Muscle of leg (tissue), 11 donors: Measurements from ENCODE around the gene COA5. TPM values are rescaled to one million over a fixed set of nuclear protein-coding genes. Genes with fewer than 3 reads are reported as not detected.

Experiments used
- DNase-seq: peaks from one replicate; pipeline ENCODE4 v3.0.0; 2013
- H3K27ac ChIP-seq: one replicate; pipeline ENCODE4 v1.5.1; 2013; ENCODE audit warnings: mild to moderate bottlenecking, low read length, control low read depth
- H3K27me3 ChIP-seq: one replicate; pipeline ENCODE4 v1.6.1; 2013; ENCODE audit warnings: low read length; ENCODE audit not compliant: control insufficient read depth, insufficient read depth
- H3K36me3 ChIP-seq: one replicate; pipeline ENCODE4 v1.6.1; 2013; ENCODE audit warnings: low read length; ENCODE audit not compliant: control insufficient read depth, insufficient read depth
- H3K4me1 ChIP-seq: one replicate; pipeline ENCODE4 v1.6.1; 2013; ENCODE audit warnings: low read length; ENCODE audit not compliant: control insufficient read depth, insufficient read depth
- H3K4me3 ChIP-seq: one replicate; pipeline ENCODE4 v1.5.1; 2013; ENCODE audit warnings: low read length, control low read depth
- H3K9me3 ChIP-seq: replicated peaks from 2 replicates; pipeline ENCODE4 v1.6.1; 2013; ENCODE audit warnings: low read depth, low read length; ENCODE audit not compliant: control insufficient read depth
- WGBS: methylation state at CpG from one replicate; pipeline ENCODE4 v1.1.5; 2013; ENCODE audit warnings: missing lambda C conversion rate; ENCODE audit not compliant: insufficient coverage; 5-methylcytosine and 5-hydroxymethylcytosine counted together
- polyA plus RNA-seq, 8 donors: library from polyadenylated mRNA; unstranded; fragments of 120-200 nt; gene quantifications; one replicate each; pipeline versions ENCODE4 v1.2.1 to v1.2.3, GENCODE V29; 2013; ENCODE audit warnings: inconsistent platforms in 1 of 8, low replicate concordance in 1 of 8; ENCODE audit not compliant: insufficient read length in 8 of 8, insufficient read depth in 1 of 8
- total RNA-seq: library from RNA; stranded (reverse); fragments of 120-200 nt; gene quantifications from one replicate; pipeline ENCODE4 v1.2.4, GENCODE V29; 2013

The COA5 gene
- total and polyA plus RNA-seq, 9 donors, result 38.0 to 47.0 (median 42.9) TPM

DNA sequence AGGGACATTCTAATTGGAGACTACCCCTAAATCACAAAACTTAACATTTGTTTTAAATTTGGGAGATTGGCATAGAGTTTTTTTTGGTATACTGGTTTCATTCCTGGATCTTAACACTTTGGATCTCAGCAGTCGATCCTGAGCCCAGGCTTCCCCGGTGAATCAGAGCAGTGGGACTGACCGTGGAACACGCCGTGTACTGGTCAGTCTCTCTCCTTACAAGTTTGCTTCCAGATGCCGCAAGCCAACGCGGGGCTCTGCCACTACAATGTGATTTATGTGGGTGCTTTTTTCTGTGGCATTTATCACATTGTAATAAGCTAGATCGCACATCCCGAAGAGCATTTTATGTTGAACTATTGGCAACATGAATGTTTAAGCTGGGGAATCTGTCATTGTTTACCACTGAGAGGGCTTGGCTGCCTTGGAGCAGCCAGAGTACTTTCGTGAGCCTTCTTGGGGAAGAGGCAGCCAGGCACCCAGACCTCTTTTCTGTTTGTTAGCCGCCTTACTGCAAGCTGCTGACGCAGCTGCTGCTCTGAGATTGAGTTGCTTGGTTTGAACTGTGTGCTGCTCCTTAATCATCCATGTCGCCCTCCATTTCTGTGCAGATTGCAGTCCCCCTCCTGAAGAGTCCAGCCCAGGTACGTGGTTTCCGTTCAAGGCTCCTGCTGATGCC lies 49.3 kb downstream of the COA5 start:
- Histone ChIP-seq H3K27ac (no peak overlapping the region), H3K9me3 (no peaks in the 10 kb centered on the region), H3K4me1 (peaks cover 6% of the 10 kb centered on the region), H3K27me3 (no peaks in the 10 kb centered on the region), H3K4me3 (no peak overlapping the region), H3K36me3 (peaks cover 46% of the 10 kb centered on the region)
- DNase-seq, result no peak
- WGBS, result 69% methylated on average over 7 of the region's 16 CpGs

DNA sequence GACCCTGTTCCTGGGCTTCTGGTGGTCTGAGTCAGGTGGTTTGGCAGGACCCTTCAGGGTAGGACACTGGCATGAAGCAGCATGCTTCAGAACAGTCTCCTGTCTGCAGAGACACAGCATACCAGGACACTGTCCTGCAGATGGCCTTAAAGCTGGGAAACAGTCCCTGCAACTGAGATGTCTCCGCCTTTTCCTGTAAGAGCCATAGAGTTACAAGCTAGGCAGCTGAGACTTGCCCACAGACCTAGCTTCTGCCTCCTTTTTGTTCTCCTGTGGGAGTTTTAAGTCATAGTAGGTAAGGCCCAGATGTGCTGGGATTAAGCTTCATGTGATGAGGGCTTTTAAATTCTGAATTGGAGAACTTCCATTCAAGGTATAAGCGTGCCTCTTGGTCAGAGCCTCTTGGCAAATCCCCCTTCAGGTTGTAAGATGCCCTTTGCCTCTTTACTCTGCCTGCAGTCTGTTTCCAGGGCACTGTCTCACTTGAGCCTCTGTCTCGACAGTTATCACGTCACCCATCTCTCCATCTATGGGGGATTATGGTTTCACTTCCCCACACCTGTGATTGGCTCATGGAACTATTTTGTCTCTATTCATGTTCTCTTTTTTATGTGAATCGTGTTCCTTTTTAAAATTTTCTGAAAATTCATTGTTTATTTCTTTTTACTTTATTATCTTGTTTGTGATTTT lies 51.8 kb downstream of the COA5 start:
- Histone ChIP-seq H3K9me3 (no peaks in the 10 kb centered on the region), H3K4me3 (no peak overlapping the region), H3K27ac (no peak overlapping the region), H3K4me1 (no peaks in the 10 kb centered on the region), H3K36me3 (peaks cover 47% of the 10 kb centered on the region), H3K27me3 (no peaks in the 10 kb centered on the region)
- peak; percentile 12 for DNase-seq
- WGBS, result 100% methylated on average over 2 of the region's 5 CpGs

DNA sequence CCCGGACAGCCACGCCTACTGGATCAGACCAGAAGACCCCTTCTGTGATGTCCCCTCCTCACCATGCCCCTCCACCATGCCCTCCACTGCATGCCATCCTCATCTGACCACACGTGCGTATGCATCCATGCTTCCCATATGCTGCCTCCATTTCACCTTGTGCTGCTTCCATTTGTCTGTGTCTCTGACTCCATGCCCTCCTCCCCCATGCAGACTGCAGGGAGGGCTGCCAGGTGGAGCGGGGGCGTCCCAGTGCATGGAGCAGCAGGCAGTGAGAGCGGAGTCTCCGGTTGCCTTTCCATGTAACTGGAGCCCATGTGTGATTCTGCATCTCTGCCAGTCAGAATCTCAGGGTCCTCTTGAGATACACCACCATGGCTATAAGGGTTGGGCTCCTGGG lies 52.6 kb downstream of the COA5 start:
- Histone ChIP-seq H3K4me1 (no peaks in the 10 kb centered on the region), H3K4me3 (no peak overlapping the region), H3K27me3 (no peaks in the 10 kb centered on the region), H3K27ac (no peak overlapping the region), H3K9me3 (no peaks in the 10 kb centered on the region), H3K36me3 (peaks cover 52% of the 10 kb centered on the region)
- WGBS, result 90% methylated on average over 8 of the region's 8 CpGs
- DNase-seq, result no peak

DNA sequence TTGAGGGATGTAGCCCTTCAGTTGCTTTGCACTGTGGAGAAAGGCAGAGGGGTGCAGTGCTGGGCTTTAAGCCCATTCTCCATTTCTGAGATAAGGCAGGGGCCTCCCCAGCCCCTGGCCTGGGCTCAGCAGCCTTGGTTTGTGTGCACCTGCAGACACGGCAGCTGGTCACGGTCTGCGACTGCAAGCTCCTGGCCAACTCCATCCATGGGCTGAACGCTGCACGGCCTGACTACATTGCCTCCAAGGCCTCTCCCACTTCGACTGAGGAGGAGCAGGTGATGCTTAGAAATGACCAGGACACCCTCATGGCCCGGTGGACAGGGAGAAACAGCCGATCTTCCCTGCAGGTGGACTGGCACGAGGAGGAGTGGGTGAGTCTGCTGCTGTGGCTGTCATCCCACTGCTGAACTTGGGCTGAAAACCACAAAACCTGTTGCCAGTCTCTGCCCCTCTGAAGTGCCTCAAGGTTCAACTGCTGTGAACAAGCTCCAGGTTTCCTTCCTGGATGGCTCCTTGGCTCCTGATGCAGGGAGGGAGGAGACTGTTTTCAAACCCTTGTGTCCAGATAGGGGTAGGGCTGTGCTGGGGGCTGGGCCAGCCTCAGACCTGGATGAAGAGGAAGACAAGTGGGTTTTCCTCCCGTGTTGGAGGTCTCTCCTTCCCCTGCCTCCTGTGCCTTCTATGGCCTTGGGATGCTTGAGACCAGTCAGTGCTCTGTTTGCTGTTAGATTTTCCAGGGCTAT lies 54.0 kb downstream of the COA5 start:
- H3K4me1 ChIP-seq, result no peaks in the 10 kb centered on the region
- 91% methylated on average over 10 of the region's 10 CpGs for WGBS

DNA sequence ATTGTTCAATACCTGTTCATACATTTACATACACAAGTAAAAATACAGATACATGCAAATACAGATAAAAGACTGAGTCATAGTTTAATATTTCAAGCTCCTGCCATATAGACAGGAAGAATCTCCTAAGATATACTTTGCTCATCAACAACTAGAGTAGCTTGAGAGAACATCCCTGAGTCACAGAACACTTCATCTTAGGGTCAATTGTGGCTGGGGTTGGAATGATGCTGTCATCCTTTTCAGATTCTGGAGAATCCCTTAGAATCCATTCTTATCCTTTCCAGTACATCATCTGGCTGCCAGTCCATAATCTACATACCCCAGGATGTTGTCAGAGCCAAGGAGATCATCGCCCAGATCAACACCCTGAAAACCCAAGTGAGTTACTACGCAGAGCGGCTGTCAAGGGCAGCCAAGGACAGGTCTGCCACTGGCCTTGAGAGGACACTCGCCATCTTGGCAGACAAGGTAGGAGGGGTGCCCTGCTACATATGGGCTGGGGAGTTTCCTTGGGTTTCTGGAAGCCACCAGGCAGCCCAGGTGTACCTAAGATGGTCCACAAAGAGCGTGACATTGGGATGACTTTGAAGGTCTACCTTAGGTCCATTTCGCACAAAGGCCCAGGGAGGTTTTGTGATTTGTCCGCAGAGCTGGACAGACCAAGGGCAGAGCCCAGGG lies 55.7 kb downstream of the COA5 start:
- DNase-seq, result no peak

More for the DNA sequence above, 54.0 kb downstream of the COA5 start:
- H3K4me3 ChIP-seq, result no peak overlapping the region
- H3K36me3 ChIP-seq, result peaks cover 53% of the 10 kb centered on the region
- H3K27ac ChIP-seq, result no peak overlapping the region
- no peaks in the 10 kb centered on the region for H3K27me3 ChIP-seq
- no peaks in the 10 kb centered on the region for H3K9me3 ChIP-seq
- DNase-seq, result no peak

DNA sequence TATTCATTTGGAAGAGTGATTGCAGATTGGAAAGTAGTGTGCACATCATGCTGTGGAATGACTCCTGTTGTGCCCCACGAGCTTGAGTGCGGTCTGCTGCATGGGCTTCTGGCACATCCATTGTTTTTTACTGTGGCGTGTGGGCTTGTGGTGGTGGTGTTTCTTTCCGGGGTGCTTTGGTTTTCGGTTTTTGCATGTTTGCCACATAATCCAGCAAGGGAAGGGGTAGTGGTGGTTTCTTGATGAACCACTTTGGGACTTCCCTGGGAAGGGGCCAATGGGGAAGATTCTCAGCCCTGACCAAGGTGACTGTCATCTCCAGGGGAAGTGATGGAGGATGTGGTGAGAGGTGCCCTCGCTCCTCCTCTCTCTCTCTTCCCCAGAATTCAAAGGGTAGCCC lies 57.0 kb downstream of the COA5 start:
- DNase-seq, result no peak
- Histone ChIP-seq H3K36me3 (peaks cover 68% of the 10 kb centered on the region), H3K9me3 (no peaks in the 10 kb centered on the region), H3K4me1 (no peaks in the 10 kb centered on the region), H3K27ac (no peak overlapping the region), H3K27me3 (no peaks in the 10 kb centered on the region), H3K4me3 (no peak overlapping the region)
- WGBS, result no CpG with 5 or more reads among the region's 6 CpGs

More for the DNA sequence above, 55.7 kb downstream of the COA5 start:
- Histone ChIP-seq H3K4me3 (no peak overlapping the region), H3K4me1 (no peaks in the 10 kb centered on the region), H3K36me3 (peaks cover 60% of the 10 kb centered on the region), H3K9me3 (no peaks in the 10 kb centered on the region), H3K27ac (no peak overlapping the region), H3K27me3 (no peaks in the 10 kb centered on the region)
- WGBS, result 90% methylated on average over 6 of the region's 7 CpGs

DNA sequence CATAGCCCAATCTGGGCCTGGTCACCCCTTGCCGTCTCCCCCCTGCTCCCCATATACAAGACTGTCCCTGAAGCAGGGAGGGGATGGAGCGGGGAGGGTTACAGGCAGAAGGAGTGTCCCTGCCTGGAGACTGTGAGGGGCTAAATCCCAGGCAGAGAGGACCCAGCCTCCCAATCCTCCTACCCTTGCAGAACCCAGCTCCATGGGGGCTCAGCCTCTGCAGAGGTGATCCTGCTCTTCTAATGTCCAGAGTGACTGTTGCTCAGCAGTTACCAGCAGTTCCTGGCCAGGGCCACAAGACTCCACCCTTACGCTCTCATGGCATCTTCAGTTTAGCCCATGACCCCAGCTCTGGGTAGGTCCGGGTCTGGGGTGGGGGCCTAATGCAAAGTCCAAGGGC lies 58.1 kb downstream of the COA5 start:
- Histone ChIP-seq H3K27ac (no peak overlapping the region), H3K36me3 (peaks cover 68% of the 10 kb centered on the region), H3K9me3 (no peaks in the 10 kb centered on the region), H3K4me1 (no peaks in the 10 kb centered on the region), H3K4me3 (no peak overlapping the region), H3K27me3 (no peaks in the 10 kb centered on the region)
- no peak for DNase-seq
- WGBS, result 100% methylated on average over 2 of the region's 4 CpGs

Other genes with a start within 250 kb of the COA5 start
- 13.0 TPM for gene INPP4A, start 163.7 kb downstream of the COA5 start, total RNA-seq
- gene INPP4A, start 163.7 kb downstream of the COA5 start, polyA plus RNA-seq, result 10 to 100 TPM in 6 of 8 donors, 1 to 10 TPM in 2; 8.9 to 17.0 (median 12.8) TPM
- gene UNC50, start 77 bp upstream of the COA5 start, total RNA-seq, result 36.5 TPM
- 10 to 100 TPM; 24.6 to 33.7 (median 30.6) TPM for gene UNC50, start 77 bp upstream of the COA5 start, polyA plus RNA-seq
- 7.5 TPM for gene MGAT4A, start 122.6 kb upstream of the COA5 start, total RNA-seq
- 1 to 10 TPM; 3.0 to 6.0 (median 3.8) TPM for gene MGAT4A, start 122.6 kb upstream of the COA5 start, polyA plus RNA-seq